Skin of body (tissue), 2 donors: ENCODE results near the gene PTPRE. TPM values are rescaled to one million over a fixed set of nuclear protein-coding genes. Genes with fewer than 3 reads are reported as not detected.

ENCODE experiments used
- DNase-seq: peaks from one replicate; lab custom pipeline; 2025; lab: John Stamatoyannopoulos, UW
- total RNA-seq: library from RNA; depleted of rRNA; stranded (reverse); fragments of >200 nt; gene quantifications from one replicate; pipeline ENCODE4 v1.2.3, GENCODE V29; 2014

Gene PTPRE
- total RNA-seq, 1 donor from 2014 or later, result 15.9 TPM

DNA sequence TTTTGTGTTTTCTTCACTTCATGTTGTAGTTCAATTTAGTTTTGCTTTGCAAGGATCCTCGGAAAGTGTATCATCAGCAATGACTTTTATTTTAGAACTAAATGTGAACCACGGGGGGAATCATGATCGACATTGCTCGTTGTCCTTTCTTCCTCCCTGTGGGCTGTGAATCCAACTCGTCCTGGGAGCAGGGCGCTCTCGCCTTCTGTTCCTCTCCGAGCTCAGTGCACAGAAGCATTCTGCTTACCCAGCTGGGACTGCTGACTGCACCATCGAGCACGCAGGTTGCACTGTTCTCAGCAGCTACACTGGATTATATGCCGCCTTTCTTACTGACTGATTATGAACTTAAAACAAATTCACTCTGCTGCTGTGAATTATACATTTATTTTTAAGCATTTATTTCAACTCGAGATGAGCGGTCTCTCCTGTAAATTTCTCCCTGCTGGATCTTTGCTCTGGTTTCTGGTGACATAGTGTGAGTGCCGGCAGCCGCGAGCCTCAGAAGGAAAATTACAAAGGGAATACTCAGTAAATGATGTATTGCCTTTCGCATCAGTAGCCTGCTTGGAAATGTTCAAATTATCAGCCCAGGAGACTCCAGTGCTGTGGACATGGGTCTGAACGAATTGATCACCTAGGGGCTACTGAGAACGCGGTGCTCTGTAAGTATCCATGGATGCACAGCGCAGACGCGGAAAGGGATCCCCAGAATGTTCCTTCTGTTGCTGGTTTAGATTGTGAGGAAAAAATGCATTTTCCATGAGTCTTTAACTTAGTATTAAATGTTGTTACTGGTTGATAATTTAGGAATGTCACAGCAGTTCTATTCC, 92.6 kb downstream of the PTPRE start:
- DNase-seq, result no peak

DNA sequence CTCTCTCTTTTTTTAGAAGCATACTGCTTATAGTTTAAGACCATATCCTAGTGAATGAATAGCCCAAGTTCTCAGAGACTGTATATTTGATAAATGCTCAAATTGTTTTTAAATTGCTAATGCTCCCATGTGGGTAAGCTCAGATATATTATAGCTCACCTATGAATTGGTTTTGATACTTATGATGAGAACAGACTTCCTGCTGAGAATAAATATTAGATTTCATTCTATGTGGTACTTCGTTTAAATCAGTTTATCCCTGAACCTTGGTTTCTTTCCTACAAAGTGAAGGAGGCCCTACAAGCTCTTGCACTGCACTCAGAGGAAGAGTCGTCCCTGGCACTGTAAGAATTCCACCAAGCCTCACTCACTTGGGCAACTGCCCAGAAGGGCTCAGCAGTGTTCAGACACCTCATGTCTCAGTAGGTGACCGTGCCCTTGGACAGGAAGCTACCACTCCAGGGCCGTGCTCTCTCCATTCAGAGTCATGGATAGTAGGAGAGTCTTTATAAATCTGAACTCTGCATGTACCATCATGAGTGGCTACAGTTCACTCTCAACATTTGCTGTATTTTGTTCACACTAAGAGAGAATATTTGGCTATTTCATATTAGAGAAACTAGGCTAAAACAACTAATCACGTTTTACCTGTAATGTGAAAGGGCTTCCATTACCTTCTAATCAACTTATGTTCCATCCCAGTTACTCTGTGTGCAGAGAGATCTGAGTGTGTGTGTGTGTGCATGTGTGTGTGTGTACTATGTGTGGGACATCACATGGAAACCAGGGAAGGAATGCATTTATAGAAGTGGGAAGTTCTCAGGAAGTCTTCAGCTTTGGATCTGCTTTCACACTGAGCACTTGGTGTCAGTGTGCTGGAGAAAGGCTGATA, 93.8 kb downstream of the PTPRE start:
- DNase-seq, result no peak

DNA sequence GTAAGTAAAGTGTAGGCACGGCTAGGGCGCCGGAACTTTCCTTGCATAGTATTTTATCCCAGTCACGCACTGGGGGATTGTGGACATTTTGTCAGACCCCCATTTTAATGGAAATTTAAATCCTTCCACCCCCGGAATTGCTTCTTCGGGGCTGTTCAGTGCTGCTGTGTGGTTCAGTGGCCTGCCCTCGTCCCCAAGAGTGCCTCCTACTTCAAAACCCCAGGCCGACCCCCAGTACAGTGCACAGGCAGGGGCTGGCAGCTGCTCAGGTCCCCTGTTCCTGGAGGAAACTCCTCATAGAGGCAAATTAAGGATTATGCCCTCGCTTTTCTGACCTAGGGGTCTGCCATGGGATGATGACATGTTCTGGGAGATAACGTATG, 94.5 kb downstream of the PTPRE start:
- no peak for DNase-seq

DNA sequence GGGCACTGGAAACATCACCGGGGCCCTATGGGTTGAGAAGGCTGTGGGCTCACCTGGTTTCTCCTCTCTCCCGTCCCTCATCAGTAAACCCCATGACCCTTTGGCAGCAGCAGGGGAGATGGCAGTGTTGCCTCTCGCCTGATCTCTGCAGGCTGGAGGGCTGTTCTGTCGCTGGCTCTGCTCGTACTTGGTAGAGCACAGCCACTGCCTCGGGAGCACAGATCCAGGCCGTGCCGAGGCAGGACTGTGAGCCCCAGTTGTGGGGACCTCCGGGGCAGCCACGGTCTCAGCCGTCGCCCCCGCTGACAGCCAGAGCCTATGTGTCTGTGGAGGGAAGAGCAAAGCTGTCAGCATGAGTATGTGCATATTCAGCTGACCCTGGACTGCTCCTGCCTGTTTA, 94.9 kb downstream of the PTPRE start:
- no peak for DNase-seq

DNA sequence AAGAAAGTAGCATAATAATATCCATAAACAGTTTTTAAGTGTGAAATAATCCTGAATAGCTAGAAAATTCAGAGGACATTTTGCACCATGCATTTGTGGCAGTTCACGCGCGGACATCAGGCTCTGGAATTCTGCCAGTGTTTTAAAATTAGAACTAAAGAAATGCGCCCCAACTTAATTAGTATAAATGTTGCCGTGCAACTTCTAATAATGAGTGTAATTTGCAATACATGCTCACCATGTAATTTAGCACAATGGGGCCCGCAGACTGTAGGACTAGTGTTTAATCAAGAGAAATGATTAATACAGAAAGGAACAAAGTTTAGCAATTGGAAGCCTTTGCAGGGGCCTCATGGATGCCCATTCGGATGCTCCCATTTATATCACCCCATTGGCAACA, 96.6 kb downstream of the PTPRE start:
- DNase-seq, result no peak

DNA sequence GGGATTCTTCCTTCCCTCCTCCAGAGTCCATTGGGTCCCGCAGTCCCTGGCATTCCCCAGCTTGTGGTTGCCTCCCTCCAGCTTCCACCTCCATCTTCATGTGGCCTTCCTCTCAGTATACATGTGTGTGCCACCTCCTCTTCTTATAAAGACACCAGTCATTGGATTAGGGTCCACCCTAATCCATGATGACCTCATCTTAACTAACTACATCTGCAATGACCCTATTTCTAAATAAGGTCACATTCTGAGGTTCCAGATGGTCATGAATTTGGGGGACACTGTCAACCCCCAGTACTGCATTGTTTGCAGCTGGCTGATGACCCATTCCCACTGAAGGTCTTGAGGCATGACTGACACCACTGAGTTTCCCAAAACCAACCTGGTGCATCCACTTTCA, 99.0 kb downstream of the PTPRE start:
- no peak for DNase-seq

DNA sequence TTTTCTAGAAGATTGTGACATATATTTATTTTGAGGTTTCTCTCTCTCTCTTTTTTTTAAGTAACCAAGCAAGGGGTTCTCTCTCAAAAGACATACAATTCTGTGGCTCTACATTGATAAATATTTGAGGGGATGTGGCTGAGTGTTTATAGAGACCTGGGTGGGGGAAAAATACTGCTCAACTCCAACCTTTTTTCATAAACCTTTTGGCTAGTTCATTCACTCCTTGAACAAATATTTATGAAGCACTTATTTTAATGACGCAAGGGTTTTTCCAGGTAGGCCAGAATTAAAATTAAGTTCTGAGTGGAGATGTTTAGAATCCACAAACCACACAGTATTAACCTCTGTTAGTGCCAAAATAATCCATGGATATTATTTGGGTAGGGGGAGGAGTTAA, 100.2 kb downstream of the PTPRE start:
- no peak for DNase-seq

DNA sequence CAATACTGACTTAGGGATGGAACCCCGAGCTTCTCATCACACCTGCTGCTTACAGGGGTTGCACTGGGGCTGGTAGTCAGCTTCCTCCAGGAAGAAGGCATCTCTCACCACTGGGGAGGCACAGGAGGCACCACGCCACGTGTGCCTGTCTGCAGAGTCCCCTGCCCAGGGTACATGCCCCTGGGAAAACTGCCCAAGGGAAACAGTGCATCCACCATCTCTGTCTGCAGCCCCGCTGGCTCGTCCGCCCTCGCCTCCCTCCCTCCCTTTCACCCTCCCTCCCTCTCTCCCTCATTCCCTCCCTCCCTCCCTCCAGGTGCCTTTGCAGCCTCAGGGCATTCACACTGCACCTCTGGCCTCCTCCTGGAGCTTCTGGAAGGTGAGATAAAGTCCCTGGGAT, 101.1 kb downstream of the PTPRE start:
- DNase-seq, result no peak

DNA sequence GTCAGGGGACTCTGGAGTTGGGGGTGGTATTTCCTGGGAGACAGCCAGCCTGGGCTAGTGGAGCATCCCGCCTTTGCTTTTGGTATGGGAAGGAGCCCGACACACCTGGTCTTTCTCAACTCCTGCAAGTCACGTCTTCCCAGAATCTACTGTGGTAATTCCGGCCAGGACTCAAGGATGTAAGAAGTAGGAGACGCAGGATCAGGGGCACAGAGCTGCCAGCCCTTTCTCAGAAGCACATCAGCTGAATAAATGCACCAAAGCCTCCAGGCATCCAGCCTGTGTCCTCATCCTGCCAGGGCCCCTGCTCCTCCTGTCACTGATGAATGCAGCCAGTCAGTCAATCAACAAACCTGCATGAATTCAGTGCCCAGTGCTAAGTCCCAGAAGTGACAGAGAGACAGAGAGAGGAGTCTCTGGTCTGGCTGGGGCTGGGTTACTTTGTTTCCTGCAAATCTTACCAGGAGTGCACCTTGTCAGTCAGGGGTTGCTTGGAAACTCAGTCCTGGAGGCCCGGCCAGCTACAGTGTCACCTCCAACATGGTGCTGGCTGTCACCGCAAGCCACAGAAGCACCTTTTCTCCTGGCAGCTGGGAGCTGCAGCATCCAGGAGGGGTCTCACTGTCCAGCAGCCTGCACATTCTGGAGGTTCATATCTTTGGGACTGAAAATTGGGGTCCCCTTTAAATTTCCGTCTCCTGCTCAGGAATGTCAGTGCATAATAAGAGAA, 101.8 kb downstream of the PTPRE start:
- DNase-seq, result no peak

DNA sequence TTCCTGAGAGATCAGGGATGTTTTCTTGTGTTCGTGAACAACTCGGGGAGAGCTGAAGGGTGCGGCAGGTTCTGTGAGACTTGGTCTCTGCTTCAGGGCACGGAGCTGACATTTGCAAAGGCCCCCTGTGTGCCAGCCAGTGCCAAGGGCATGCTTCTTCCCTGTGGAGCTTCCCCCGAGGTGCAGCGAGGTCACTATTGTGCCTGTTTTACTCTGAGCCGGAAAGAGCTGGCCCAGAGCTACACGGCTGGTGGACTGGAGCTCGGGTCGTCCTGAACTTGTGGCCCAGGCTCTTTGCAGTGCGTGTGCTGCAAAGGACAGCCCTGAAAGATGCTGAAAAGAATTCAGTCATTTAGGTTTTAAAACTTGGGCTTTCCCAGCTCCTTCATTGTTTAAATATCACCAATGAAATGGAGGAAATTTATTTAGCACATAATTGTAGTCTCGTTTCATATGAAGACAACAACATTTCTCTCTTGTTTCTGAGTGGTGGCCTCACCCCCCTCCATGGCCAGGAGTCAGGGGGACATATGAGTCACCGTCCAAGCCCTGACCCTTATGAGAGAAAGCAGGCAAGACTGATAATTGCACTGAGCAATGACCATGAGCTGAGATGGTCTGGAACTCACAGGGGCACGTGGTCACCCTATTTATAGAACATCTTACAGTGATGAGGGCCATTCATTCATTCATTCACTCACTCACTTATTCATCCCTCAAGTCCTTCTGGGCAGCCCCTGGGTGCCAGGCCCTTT, 102.6 kb downstream of the PTPRE start:
- DNase-seq, result no peak

DNA sequence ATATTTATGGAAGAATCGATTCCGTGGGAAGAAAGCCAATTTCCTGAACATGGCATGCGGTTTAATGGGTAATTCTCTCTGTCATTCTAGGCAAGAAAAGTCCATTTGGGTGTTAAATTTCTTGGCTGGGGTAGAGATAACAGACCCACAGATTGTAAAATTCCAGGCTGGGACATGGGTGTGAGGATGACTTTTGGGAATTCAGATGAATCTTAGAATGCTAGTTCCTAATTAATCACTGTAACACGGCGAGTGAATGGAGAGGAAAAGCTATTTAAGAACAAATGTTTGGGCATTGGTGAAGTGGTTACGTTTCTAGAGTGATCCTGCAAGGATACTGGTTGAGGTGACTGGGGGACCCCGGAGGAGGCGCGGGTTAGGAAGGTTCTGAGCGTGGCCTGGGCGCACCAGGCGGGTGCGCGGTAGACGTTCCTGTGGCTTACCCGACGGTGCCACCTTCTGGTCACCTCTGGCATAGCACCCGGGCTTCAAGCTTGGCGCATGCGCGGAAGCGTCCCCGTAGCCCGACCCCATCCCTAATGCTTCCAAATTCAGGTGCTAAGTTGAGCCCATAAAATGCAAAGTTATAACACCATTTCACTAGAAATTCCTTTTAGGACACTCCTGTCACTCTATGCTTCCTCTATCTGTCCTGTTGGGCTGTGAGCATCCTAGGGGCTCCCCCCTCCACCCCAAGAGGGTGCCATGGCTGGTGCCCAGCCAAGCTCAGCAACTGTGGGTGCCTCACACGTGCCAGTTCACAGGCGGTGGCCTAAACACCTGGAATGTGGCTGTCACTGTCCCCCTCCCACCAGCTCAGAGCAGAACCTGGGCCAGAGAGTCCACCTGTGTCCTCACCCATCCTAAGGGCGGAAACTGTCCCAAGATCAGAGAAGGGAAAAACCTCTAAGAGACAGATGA, 104.4 kb downstream of the PTPRE start:
- DNase-seq, result peak; percentile 82

DNA sequence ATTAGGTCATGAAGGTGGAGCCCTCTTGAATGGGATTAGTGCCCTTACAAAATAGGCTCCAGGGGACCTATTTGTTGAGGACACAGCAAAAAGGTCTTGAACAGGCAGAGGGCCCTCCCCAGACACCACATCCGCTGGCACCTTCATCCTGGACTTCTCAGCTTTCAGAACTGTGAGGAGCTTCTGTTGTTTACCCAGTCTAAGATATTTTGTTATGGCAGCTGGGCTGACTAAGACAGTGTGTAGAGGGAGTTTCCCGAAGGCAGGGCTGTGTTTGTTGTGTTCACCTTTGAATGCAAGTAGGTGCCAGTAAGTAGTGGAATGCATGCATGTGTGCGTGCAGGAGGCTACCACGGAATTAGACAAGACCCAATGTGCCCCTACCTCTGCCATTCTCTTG, 106.7 kb downstream of the PTPRE start:
- no peak for DNase-seq

DNA sequence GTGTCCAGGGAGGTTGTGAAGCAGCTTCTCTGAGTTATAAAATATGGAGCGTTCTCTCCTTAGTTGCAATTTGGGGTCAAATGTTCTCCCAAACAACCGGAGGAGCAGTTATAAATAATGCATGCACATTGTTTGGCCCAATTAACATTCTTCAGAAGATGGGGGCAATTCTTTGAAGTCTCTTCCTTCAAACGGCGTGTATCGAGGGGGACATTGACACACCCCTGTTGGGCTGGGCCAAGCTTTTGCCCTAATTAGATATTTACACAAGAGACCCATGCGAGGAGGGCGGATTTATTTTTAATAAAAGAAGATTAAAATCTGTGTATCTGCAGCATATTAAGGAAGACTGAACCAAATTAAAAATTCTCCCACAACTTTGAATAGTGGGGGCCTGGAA, 107.3 kb downstream of the PTPRE start:
- DNase-seq, result no peak

DNA sequence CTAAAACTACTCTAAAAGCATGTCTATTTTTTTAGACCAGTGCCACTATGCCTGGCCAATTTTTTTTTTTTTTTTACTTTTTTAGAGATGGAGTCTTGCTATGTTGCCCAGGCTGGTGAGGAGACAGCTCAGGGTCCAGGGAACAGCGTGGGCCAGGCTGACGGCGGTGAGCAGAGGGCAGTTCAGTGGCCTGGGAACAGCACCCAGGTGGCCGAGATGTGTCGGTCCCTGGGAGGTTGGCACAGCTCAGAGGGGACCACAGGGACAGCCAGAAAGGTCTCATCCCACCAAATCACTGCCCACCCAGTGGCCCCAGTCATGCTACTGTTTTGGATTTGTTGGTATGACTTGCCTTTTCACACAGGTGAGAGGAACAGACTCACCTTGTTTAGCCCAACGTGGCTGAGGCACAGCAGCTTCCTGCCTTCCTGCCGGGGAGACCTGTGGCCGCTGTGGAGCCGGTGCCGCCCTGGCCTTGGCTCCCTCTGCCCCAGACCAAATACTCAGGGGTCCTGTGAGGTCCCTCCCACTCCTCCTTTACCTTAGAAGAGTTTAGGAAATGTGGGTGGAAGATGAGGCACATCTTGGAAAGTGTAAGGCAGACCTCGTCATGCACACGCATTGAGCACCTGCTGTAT, 109.6 kb downstream of the PTPRE start:
- no peak for DNase-seq

DNA sequence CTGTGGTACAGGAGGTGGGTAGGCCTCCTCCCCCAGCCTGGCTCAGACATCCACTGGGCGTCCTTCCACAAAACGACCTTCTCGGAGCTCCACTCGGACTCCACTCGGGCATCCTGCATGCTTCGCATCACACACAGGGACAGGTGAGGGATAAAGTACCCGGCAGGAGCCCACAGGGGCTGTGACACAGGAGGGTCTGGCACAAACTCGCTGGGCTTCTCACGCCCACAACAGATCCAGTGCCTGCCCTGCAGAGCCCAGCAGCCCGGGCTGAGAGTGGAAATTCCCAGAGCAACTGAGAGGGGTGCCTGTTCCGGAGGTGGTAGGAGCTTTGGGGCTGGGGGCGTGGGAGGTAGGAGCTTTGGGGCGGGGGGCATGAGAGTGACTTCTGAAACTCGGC, 110.9 kb downstream of the PTPRE start:
- DNase-seq, result no peak

DNA sequence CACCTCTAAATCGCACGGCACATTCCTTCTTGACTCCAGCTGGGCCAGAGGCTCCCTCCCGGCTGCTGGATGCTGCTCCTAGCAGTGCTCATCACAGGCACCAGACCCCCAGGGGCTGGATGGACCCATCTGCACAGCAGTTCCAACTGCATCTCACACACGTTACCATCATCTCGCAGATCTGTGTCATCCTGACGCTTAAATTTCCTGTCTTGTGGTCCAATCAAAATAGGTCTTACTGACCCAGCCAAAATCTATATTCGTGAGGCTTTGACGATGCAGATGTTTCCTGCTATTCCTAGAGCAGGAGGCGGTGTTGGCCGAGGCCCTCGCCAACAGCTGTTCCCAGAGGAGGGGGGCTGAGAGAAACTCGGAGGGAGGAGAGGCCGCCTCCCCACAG, 111.3 kb downstream of the PTPRE start:
- peak; percentile 93 for DNase-seq

DNA sequence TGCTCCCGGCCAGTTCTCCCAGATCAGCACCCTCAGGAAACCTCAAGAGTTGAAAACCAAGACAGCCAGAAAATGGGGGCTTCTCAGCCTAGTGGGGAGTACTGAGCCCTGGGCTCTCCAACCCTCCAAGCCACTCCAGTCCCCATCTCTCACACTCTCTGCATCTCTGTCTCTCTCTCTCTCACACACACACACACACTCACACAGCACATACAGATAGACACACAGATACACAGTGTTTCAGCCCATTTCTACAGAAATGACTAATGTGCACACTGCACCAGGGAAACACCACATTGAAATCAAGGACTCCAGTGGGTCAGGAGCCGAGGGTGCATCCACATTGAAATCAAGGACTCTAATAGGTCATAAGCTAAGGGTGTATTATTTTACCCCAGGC, 111.8 kb downstream of the PTPRE start:
- no peak for DNase-seq

DNA sequence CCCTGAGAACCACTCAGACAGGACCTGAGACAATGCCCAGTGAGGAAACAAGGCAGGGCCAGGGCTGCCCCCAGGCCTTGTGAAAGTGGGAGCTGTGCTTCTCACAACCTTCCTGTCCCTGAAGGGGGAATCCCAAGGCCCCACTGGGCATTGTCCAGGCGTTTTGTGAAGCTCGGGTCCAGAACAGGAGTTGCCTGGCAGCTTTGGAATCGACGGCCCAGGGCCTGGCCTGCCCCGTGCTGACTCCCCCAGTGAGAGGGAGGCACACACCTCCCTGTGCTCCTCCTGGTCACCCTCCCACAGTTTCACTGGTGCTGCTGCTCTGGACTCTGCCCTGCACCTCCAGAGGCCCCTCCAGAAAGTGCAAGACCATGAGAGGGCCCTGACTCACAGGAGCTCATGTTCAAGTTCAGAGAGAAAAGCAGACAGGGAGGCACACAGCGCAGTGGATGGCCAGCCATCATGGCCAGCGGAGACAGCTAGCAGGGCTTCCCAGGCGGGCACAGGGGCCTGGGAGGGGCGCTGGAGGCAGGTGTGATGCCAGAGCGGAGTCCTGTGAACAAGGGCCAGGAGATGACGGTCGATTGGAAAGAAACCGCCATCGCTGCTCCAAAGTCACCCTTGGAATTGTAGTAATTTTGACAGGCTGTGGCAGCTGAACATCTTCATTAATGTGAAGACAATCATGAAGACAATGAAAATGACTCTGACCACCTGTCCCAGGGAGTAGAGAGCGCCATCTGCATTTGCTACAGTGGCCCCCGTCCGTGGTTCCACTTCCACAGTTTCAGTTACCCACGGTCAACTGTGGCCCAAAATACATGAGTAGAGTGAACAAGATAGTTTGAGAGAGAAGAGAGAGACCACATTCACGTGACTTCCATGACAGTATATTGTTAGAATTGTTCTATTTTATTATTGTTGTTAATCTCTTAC, 115.6 kb downstream of the PTPRE start:
- no peak for DNase-seq

DNA sequence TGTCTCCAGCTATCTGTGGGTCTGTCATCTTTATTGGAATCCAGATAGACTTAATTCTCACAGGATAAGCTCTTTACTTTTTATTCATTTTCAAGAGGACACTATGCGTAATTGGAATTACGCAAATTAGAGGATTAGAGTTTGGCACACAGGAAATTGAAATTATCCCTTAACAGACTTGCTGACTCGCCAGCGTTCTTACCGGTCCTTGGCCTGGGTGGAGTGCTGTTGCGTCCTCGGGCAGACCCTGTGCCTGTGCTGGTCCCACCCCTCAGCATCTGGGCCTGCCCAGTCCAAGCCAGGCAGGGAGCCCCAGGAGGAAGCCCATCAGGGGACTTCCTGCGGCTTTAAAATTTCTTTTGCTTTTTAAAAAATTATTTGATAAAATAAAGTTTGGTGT, 117.5 kb downstream of the PTPRE start:
- no peak for DNase-seq
